SK-N-MC (cell line): ENCODE data around the gene NOTCH2.

ENCODE experiments used
- EZH2 ChIP-seq: fragments of 200-600 bp; sonication (generic); IDR thresholded peaks from one replicate; pipeline ENCODE4 v1.6.1; 2017; ENCODE audit warnings: antibody characterized with exemption
- FOXP2 ChIP-seq: optimal IDR thresholded peaks from 2 replicates; pipeline ENCODE3; 2011; ENCODE audit warnings: mild to moderate bottlenecking, moderate library complexity; ENCODE audit not compliant: insufficient read depth; ENCODE audit errors: extremely low read length, control extremely low read depth
- POLR2AphosphoS5 ChIP-seq: IDR thresholded peaks from 2 replicates; pipeline ENCODE4 v1.6.1; 2012; ENCODE audit warnings: mild to moderate bottlenecking, low read depth, low read length, borderline replicate concordance

- TF ChIP-seq POLR2AphosphoS5 (no peak), EZH2 (no peak), FOXP2 (no peak)
Measured at GRCh38 chr1:119956306-119956705, 113.2 kb downstream of the NOTCH2 start.
